NOMO-1 treated with dmso at 0.1 percent for 144 hours (cell line): Measurements from ENCODE around the gene NOTCH4.

Experiments used
- DNase-seq: peaks from one replicate; lab custom pipeline; 2025; ENCODE audit not compliant: unreplicated experiment; lab: John Stamatoyannopoulos, UW

NOTCH4 gene

DNA sequence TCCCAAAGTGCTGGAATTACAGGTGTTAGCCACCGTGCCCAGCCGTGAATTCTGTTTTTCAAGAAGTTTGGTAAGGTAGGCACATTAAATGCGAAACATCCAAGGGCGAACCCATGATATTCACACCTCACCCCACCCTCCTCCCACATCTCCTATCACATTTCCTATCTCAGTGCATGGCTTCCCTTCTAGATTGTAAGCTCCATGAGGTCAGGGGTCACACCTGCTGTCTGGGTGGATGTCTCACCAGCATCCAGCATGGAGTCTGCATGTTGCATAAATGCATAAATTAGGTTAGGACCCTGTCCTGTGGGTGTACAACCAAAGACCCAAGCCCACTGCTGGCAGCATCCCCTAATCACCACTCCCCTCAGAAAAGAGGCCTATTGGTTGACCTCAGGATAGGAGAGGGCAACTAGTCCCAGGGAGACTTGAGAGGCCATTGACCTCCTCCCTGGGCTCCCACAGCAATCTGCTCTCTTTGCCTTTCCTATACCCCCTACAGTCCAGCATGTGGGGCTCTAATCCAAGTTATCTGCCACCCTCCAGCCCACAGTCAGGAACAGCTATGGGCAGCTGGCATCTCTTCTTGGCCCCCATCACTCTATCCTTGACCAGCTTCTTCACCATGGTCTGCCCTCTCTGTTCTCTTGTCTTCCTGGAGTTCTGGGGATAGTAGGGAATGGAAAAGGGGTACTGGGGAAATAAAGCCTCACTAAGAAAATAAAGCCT lies 76.3 kb downstream of the NOTCH4 start:
- no peak for DNase-seq

GRCh38 chr6:32146687-32147086 lies 77.2 kb downstream of the NOTCH4 start:
- DNase-seq = no peak

GRCh38 chr6:32146287-32146686 lies 77.6 kb downstream of the NOTCH4 start:
- no peak for DNase-seq
